Limb (tissue), 2 donors: Measurements from ENCODE around the gene THBS3.
"Not testable (repeated sequence)": the region's sequence is repeated elsewhere in the genome, so short reads cannot be mapped to it uniquely, and the experiment has no call there.

Experiments used
- DNase-seq, 2 donors: peaks; one replicate each; pipeline ENCODE4 v3.0.0-alpha.2; 2016; ENCODE audit errors: extremely low spot score in 2 of 2

Gene THBS3

GRCh38 chr1:155189926-155190325, 17.8 kb downstream of the THBS3 start:
- DNase-seq: not testable (repeated sequence)

GRCh38 chr1:155188268-155188667, 19.4 kb downstream of the THBS3 start:
- DNase-seq: no peak

- DNase-seq: no peak
Measured at GRCh38 chr1:155187456-155187891, 20.2 kb downstream of the THBS3 start.

- DNase-seq: no peak
Measured at GRCh38 chr1:155186794-155187455, 20.8 kb downstream of the THBS3 start.

- DNase-seq: no peak
Measured at GRCh38 chr1:155186067-155186793, 21.5 kb downstream of the THBS3 start.

- DNase-seq: no peak
Measured at GRCh38 chr1:155185783-155186066, 22.0 kb downstream of the THBS3 start.

GRCh38 chr1:155184835-155185782, 22.6 kb downstream of the THBS3 start:
- DNase-seq: no peak

- DNase-seq: no peak
Measured at GRCh38 chr1:155184351-155184811, 23.3 kb downstream of the THBS3 start.

GRCh38 chr1:155183775-155184221, 23.9 kb downstream of the THBS3 start:
- no peak for DNase-seq

- DNase-seq: peak in 1 of 2 donors; percentile 16
Measured at GRCh38 chr1:155182052-155182550, 25.6 kb downstream of the THBS3 start.

- peak in 1 of 2 donors; percentile 14 for DNase-seq
Measured at GRCh38 chr1:155181371-155182051, 26.2 kb downstream of the THBS3 start.

GRCh38 chr1:155179112-155180031, 28.3 kb downstream of the THBS3 start:
- peak in 1 of 2 donors; percentile 24 for DNase-seq

- peak in 1 of 2 donors; percentile 27 for DNase-seq
Measured at GRCh38 chr1:155178441-155179111, 29.1 kb downstream of the THBS3 start.

- peak in 1 of 2 donors; percentile 26 for DNase-seq
Measured at GRCh38 chr1:155177918-155178281, 29.8 kb downstream of the THBS3 start.

- DNase-seq: peak in 1 of 2 donors; percentile 29
Measured at GRCh38 chr1:155177192-155177917, 30.3 kb downstream of the THBS3 start.

- DNase-seq: peak; percentile 51 to 87
Measured at GRCh38 chr1:155176544-155177071, 31.1 kb downstream of the THBS3 start.

GRCh38 chr1:155175927-155176371, 31.7 kb downstream of the THBS3 start:
- peak in 1 of 2 donors; percentile 31 for DNase-seq

GRCh38 chr1:155175281-155175926, 32.3 kb downstream of the THBS3 start:
- DNase-seq: peak in 1 of 2 donors; percentile 39
